Right lobe of liver (tissue), 6 donors: ENCODE measurements around the gene SHROOM2. TPM values are rescaled to one million over a fixed set of nuclear protein-coding genes. Genes with fewer than 3 reads are reported as not detected.

Experiments used
- ATAC-seq, 4 donors: fragments of 200-7000 bp; cut with Tn5 transposase; one replicate each; pipeline ENCODE4 v1.9.1; 2020; ENCODE audit warnings: mild to moderate bottlenecking in 4 of 4, moderate library complexity in 4 of 4
- DNase-seq, 3 donors: peaks; one replicate each; pipeline ENCODE4 v3.0.0-alpha.2; 2020
- H3K27ac ChIP-seq, 3 donors: fragments of 200-600 bp; one replicate each; pipeline ENCODE4 v1.8.0; 2022
- H3K27me3 ChIP-seq, 2 donors: fragments of 200-600 bp; one replicate each; pipeline ENCODE4 v1.8.0; 2022
- H3K36me3 ChIP-seq, 4 donors: fragments of 200-600 bp; sonication (generic) in 1 of 4; one replicate each; pipeline versions ENCODE4 v1.5.1 to v1.8.0; 2017 to 2022; ENCODE audit warnings: control low read depth in 1 of 4
- H3K4me1 ChIP-seq, 4 donors: fragments of 200-600 bp; sonication (generic) in 1 of 4; one replicate each; pipeline versions ENCODE4 v1.5.1 to v1.8.0; 2017 to 2022; ENCODE audit warnings: control low read depth in 1 of 4
- H3K4me3 ChIP-seq, 3 donors: fragments of 200-600 bp; one replicate each; pipeline ENCODE4 v1.8.0; 2022
- H3K9me3 ChIP-seq, 4 donors: fragments of 200-600 bp; sonication (generic) in 1 of 4; one replicate each; pipeline versions ENCODE4 v1.5.1 to v1.8.0; 2017 to 2022; ENCODE audit warnings: control low read depth in 1 of 4
- CTCF ChIP-seq, 4 donors: fragments of 200-600 bp in 3 of 4; fragments of 450-650 bp in 1 of 4; IDR thresholded peaks; one replicate each; pipeline versions ENCODE4 v1.5.1 to v1.8.0; 2016 to 2022; ENCODE audit warnings: antibody characterized with exemption in 4 of 4, mild to moderate bottlenecking in 2 of 4
- POLR2A ChIP-seq: fragments of 450-650 bp; IDR thresholded peaks from one replicate; pipeline ENCODE4 v1.6.1; 2017; ENCODE audit warnings: antibody characterized with exemption, mild to moderate bottlenecking
- WGBS: methylation state at CpG from one replicate; pipeline ENCODE4 v1.1.6; 2018; ENCODE audit warnings: low coverage, low lambda C conversion rate; ENCODE audit not compliant: insufficient coverage; ENCODE audit errors: missing lambda C conversion rate; 5-methylcytosine and 5-hydroxymethylcytosine counted together
- intact Hi-C, 2 donors: fragments of 100-400 bp; cut with DNase I; formaldehyde crosslinking; loops; one replicate each; pipeline versions ENCODE4 v1.11.2 to v1.14.1; 2022
- total RNA-seq, 6 experiments: library from RNA; depleted of rRNA in 2 of 6; stranded (reverse); fragments of >200 nt in 2 of 6; fragmentation: NEBNext Ultra II Directional in 3 of 6; extraction: Animal tissue kit (Norgen Biotek cat#: 25700) in 3 of 6; gene quantifications; one replicate each; pipeline versions ENCODE4 v1.1.0 to v1.2.4, GENCODE V29; 2016 to 2023
- donor health status: DM: no; HTN: yes; CAD: no.
- donor health status: DM: no; HTN: no; CAD: no.
- donor health status: DM: no; HTN: no; CAD: no.
- donor health status: DM: no; HTN: yes; CAD: no.
- donor health status: DM: no; HTN: yes; CAD: no.

The SHROOM2 gene
- total RNA-seq, 6 experiments from 2014 or later: 3.6 to 7.5 (median 3.9) TPM

GRCh38 chrX:9980927-9981326 is 194.7 kb downstream of the SHROOM2 start:
- DNase-seq (no peak), ATAC-seq (no peak)
- Histone ChIP-seq H3K9me3 (no peaks in the 10 kb centered on the region), H3K27me3 (no peaks in the 10 kb centered on the region), H3K4me1 (no peaks in the 10 kb centered on the region), H3K4me3 (no peak overlapping the region), H3K36me3 (no peaks in the 10 kb centered on the region), H3K27ac (peak overlapping the region in 1 of 3 donors; percentile 11)
- 57% methylated on average over 4 of the region's 5 CpGs for WGBS
- intact Hi-C loops: no loop called here
- TF ChIP-seq POLR2A: no peak

GRCh38 chrX:9983441-9983840 is 197.2 kb downstream of the SHROOM2 start:
- no peaks in the 10 kb centered on the region for H3K36me3 ChIP-seq
- H3K27me3 ChIP-seq: no peaks in the 10 kb centered on the region
- WGBS: 94% methylated on average over 5 of the region's 18 CpGs
- DNase-seq (no peak), ATAC-seq (peak in 1 of 4 donors; percentile 17)
- H3K4me1 ChIP-seq: no peaks in the 10 kb centered on the region
- TF ChIP-seq POLR2A: no peak
- no peak for TF ChIP-seq CTCF (IDR thresholded peaks at IDR 0.05)
- intact Hi-C loops: no loop called here
- H3K27ac ChIP-seq: no peak overlapping the region
- H3K4me3 ChIP-seq: no peak overlapping the region
- no peaks in the 10 kb centered on the region for H3K9me3 ChIP-seq

- Histone ChIP-seq H3K36me3 (no peaks in the 10 kb centered on the region), H3K4me1 (no peaks in the 10 kb centered on the region), H3K4me3 (no peak overlapping the region), H3K9me3 (no peaks in the 10 kb centered on the region), H3K27me3 (no peaks in the 10 kb centered on the region), H3K27ac (no peak overlapping the region)
- ATAC-seq (no peak), DNase-seq (no peak)
- TF ChIP-seq POLR2A: no peak
- no peak for TF ChIP-seq CTCF (IDR thresholded peaks at IDR 0.05)
- intact Hi-C loops: no loop called here
- WGBS: 60% methylated on average over 3 of the region's 11 CpGs
Observed at GRCh38 chrX:9983846-9984245, 197.6 kb downstream of the SHROOM2 start.

- peak; percentile 43 to 54 (median 44) for TF ChIP-seq CTCF (IDR thresholded peaks at IDR 0.05)
- no peak for TF ChIP-seq POLR2A
- no peaks in the 10 kb centered on the region for H3K4me1 ChIP-seq
- no peak for DNase-seq
- peak in 1 of 4 donors; percentile 39 for ATAC-seq
- H3K27me3 ChIP-seq: no peaks in the 10 kb centered on the region
- 29% methylated on average over 1 of the region's 1 CpG for WGBS
- intact Hi-C loops: no loop called here
- no peaks in the 10 kb centered on the region for H3K9me3 ChIP-seq
- H3K27ac ChIP-seq: no peak overlapping the region
- H3K4me3 ChIP-seq: no peak overlapping the region
- H3K36me3 ChIP-seq: no peaks in the 10 kb centered on the region
Observed at GRCh38 chrX:9988762-9989161, 202.5 kb downstream of the SHROOM2 start.

GRCh38 chrX:9992061-9992460 is 205.8 kb downstream of the SHROOM2 start:
- ATAC-seq (no peak), DNase-seq (no peak)
- Histone ChIP-seq H3K4me3 (no peak overlapping the region), H3K9me3 (no peaks in the 10 kb centered on the region), H3K4me1 (no peaks in the 10 kb centered on the region), H3K36me3 (no peaks in the 10 kb centered on the region), H3K27me3 (no peaks in the 10 kb centered on the region), H3K27ac (no peak overlapping the region)
- TF ChIP-seq POLR2A (no peak), CTCF (IDR thresholded peaks at IDR 0.05) (no peak)
- 90% methylated on average over 9 of the region's 28 CpGs for WGBS
- intact Hi-C loops: no loop called here
